GM23338 (cell line): ENCODE data around the gene NOS2. TPM values are rescaled to one million over a fixed set of nuclear protein-coding genes. Genes with fewer than 3 reads are reported as not detected.

Experiments used
- ATAC-seq: fragments of 200-7000 bp; cut with Tn5 transposase; 3 replicates; pipeline ENCODE4 v1.9.1; 2020
- DNase-seq: peaks from one replicate; pipeline ENCODE4 v3.0.0-alpha.2; 2015; ENCODE audit warnings: low spot score
- H2AFZ ChIP-seq: fragments of 200-600 bp; sonication (generic); 2 replicates; pipeline ENCODE4 v1.8.0; 2016; ENCODE audit warnings: antibody characterized with exemption, mild to moderate bottlenecking, moderate library complexity
- H3F3A ChIP-seq: fragments of 200-600 bp; sonication (generic); replicated peaks from 2 replicates; pipeline ENCODE4 v1.8.0; 2017; ENCODE audit warnings: antibody characterized with exemption, mixed run types, low read depth
- H3K27ac ChIP-seq: fragments of 200-600 bp; sonication (generic); 2 replicates; pipeline ENCODE4 v1.6.1; 2016; ENCODE audit warnings: low read depth
- H3K27me3 ChIP-seq: fragments of 200-600 bp; sonication (generic); 2 replicates; pipeline ENCODE4 v1.8.0; 2016; ENCODE audit warnings: mild to moderate bottlenecking, mixed run types, moderate library complexity; ENCODE audit not compliant: insufficient read depth
- H3K36me3 ChIP-seq: fragments of 200-600 bp; sonication (generic); 2 replicates; pipeline ENCODE4 v1.8.0; 2016; ENCODE audit warnings: mild to moderate bottlenecking; ENCODE audit not compliant: insufficient read depth
- H3K4me1 ChIP-seq: fragments of 200-600 bp; sonication (generic); 2 replicates; pipeline ENCODE4 v1.8.0; 2016; ENCODE audit warnings: mild to moderate bottlenecking, moderate library complexity; ENCODE audit not compliant: insufficient read depth
- H3K4me2 ChIP-seq: fragments of 200-600 bp; sonication (generic); 2 replicates; pipeline ENCODE4 v1.7.1; 2017; ENCODE audit warnings: mixed run types
- H3K4me3 ChIP-seq: fragments of 200-600 bp; sonication (generic); 2 replicates; pipeline ENCODE4 v1.6.1; 2016; ENCODE audit warnings: mixed run types
- H3K79me2 ChIP-seq: fragments of 200-600 bp; sonication (generic); replicated peaks from 2 replicates; pipeline ENCODE4 v1.8.0; 2017; ENCODE audit warnings: mild to moderate bottlenecking; ENCODE audit not compliant: insufficient read depth
- H3K9me2 ChIP-seq: fragments of 200-600 bp; sonication (generic); 2 replicates; pipeline ENCODE4 v1.8.0; 2017; ENCODE audit not compliant: insufficient read depth
- H4K20me1 ChIP-seq: fragments of 200-600 bp; sonication (generic); replicated peaks from 2 replicates; pipeline ENCODE4 v1.8.0; 2017; ENCODE audit warnings: mild to moderate bottlenecking; ENCODE audit not compliant: insufficient read depth
- H3K27ac Mint-ChIP-seq: 2 replicates; pipeline ENCODE4 v1.8.0; 2020; ENCODE audit warnings: inconsistent platforms, mild to moderate bottlenecking, moderate library complexity, mixed read lengths
- H3K27me3 Mint-ChIP-seq: 3 replicates; pipeline ENCODE4 v1.8.0; 2022; ENCODE audit warnings: low read depth, mild to moderate bottlenecking, moderate library complexity, mixed read lengths, inconsistent platforms; ENCODE audit not compliant: insufficient read depth, poor library complexity
- H3K36me3 Mint-ChIP-seq: 3 replicates; pipeline ENCODE4 v1.8.0; 2021; ENCODE audit warnings: low read depth, mild to moderate bottlenecking, inconsistent platforms, moderate library complexity, mixed read lengths
- H3K4me1 Mint-ChIP-seq: 3 replicates; pipeline ENCODE4 v1.8.0; 2020; ENCODE audit warnings: mild to moderate bottlenecking, inconsistent platforms, mixed read lengths
- H3K4me3 Mint-ChIP-seq: 3 replicates; pipeline ENCODE4 v1.8.0; 2021; ENCODE audit warnings: moderate library complexity, mild to moderate bottlenecking, inconsistent platforms, mixed read lengths
- H3K9me3 Mint-ChIP-seq: 3 replicates; pipeline ENCODE4 v1.8.0; 2020; ENCODE audit warnings: moderate library complexity, mild to moderate bottlenecking, inconsistent platforms, mixed read lengths
- ETS1 ChIP-seq: IDR thresholded peaks from 2 replicates; pipeline ENCODE4 v1.6.1; 2016; ENCODE audit warnings: antibody characterized with exemption
- EZH2phosphoT487 ChIP-seq: fragments of 200-600 bp; sonication (generic); IDR thresholded peaks from one replicate; pipeline ENCODE4 v1.8.1; 2018; ENCODE audit warnings: antibody characterized with exemption; ENCODE audit not compliant: unreplicated experiment
- POLR2AphosphoS5 ChIP-seq: IDR thresholded peaks from 2 replicates; pipeline ENCODE4 v1.6.1; 2016; ENCODE audit warnings: antibody characterized with exemption, low read depth
- STAT1 ChIP-seq: IDR thresholded peaks from one replicate; pipeline ENCODE4 v1.6.1; 2016; ENCODE audit warnings: antibody characterized with exemption; ENCODE audit not compliant: unreplicated experiment
- polyA plus RNA-seq: library from polyadenylated mRNA; unstranded; fragments of >200 nt; fragmentation: Nextera tagmentation; extraction: Ambion mirVana; gene quantifications from 2 replicates; pipeline ENCODE4 v1.2.1, GENCODE V29; 2016
- total RNA-seq: library from RNA; depleted of rRNA; stranded (reverse); fragments of >200 nt; shearing (Covaris generic); gene quantifications from 2 replicates; pipeline ENCODE4 v1.2.3, GENCODE V29; 2014
- TF ChIP-seq, protein P1 (sequence below): fragments of 250-450 bp; sonication (Bioruptor Pico); IDR thresholded peaks from 2 replicates; pipeline ENCODE4 v1.5.0; 2020; ENCODE audit warnings: mild to moderate bottlenecking, moderate library complexity
- TF ChIP-seq, protein P2 (sequence below): IDR thresholded peaks from one replicate; pipeline ENCODE4 v1.6.1; 2018; ENCODE audit warnings: antibody characterized with exemption; ENCODE audit not compliant: unreplicated experiment

Gene NOS2
- total and polyA plus RNA-seq, 2 experiments from 2014 or later = 0.44 to 2.7 TPM

- H3K27ac Mint-ChIP-seq = no peak overlapping the region
- no peaks in the 10 kb centered on the region for H3K4me1 Mint-ChIP-seq
These were observed 40.8 kb downstream of the NOS2 start for GRCh38 chr17:27759528-27759927.

More at GRCh38 chr17:27759528-27759927, 40.8 kb downstream of the NOS2 start:
- Mint-ChIP-seq H3K9me3 (no peaks in the 10 kb centered on the region), H3K36me3 (no peaks in the 10 kb centered on the region), H3K27me3 (peaks cover 7% of the 10 kb centered on the region), H3K4me3 (no peak overlapping the region)
- Histone ChIP-seq H3K27ac (no peak overlapping the region), H3K4me2 (no peak overlapping the region), H3K9me2 (no peaks in the 10 kb centered on the region), H3K79me2 (no peaks in the 10 kb centered on the region), H3K36me3 (no peaks in the 10 kb centered on the region), H2AFZ (no peak overlapping the region), H3K4me1 (no peaks in the 10 kb centered on the region), H3K4me3 (no peak overlapping the region), H3K27me3 (no peaks in the 10 kb centered on the region), H4K20me1 (no peaks in the 10 kb centered on the region), H3F3A (no peaks in the 10 kb centered on the region)
- DNase-seq (no peak), ATAC-seq (no peak)
- TF ChIP-seq, protein P1, sequence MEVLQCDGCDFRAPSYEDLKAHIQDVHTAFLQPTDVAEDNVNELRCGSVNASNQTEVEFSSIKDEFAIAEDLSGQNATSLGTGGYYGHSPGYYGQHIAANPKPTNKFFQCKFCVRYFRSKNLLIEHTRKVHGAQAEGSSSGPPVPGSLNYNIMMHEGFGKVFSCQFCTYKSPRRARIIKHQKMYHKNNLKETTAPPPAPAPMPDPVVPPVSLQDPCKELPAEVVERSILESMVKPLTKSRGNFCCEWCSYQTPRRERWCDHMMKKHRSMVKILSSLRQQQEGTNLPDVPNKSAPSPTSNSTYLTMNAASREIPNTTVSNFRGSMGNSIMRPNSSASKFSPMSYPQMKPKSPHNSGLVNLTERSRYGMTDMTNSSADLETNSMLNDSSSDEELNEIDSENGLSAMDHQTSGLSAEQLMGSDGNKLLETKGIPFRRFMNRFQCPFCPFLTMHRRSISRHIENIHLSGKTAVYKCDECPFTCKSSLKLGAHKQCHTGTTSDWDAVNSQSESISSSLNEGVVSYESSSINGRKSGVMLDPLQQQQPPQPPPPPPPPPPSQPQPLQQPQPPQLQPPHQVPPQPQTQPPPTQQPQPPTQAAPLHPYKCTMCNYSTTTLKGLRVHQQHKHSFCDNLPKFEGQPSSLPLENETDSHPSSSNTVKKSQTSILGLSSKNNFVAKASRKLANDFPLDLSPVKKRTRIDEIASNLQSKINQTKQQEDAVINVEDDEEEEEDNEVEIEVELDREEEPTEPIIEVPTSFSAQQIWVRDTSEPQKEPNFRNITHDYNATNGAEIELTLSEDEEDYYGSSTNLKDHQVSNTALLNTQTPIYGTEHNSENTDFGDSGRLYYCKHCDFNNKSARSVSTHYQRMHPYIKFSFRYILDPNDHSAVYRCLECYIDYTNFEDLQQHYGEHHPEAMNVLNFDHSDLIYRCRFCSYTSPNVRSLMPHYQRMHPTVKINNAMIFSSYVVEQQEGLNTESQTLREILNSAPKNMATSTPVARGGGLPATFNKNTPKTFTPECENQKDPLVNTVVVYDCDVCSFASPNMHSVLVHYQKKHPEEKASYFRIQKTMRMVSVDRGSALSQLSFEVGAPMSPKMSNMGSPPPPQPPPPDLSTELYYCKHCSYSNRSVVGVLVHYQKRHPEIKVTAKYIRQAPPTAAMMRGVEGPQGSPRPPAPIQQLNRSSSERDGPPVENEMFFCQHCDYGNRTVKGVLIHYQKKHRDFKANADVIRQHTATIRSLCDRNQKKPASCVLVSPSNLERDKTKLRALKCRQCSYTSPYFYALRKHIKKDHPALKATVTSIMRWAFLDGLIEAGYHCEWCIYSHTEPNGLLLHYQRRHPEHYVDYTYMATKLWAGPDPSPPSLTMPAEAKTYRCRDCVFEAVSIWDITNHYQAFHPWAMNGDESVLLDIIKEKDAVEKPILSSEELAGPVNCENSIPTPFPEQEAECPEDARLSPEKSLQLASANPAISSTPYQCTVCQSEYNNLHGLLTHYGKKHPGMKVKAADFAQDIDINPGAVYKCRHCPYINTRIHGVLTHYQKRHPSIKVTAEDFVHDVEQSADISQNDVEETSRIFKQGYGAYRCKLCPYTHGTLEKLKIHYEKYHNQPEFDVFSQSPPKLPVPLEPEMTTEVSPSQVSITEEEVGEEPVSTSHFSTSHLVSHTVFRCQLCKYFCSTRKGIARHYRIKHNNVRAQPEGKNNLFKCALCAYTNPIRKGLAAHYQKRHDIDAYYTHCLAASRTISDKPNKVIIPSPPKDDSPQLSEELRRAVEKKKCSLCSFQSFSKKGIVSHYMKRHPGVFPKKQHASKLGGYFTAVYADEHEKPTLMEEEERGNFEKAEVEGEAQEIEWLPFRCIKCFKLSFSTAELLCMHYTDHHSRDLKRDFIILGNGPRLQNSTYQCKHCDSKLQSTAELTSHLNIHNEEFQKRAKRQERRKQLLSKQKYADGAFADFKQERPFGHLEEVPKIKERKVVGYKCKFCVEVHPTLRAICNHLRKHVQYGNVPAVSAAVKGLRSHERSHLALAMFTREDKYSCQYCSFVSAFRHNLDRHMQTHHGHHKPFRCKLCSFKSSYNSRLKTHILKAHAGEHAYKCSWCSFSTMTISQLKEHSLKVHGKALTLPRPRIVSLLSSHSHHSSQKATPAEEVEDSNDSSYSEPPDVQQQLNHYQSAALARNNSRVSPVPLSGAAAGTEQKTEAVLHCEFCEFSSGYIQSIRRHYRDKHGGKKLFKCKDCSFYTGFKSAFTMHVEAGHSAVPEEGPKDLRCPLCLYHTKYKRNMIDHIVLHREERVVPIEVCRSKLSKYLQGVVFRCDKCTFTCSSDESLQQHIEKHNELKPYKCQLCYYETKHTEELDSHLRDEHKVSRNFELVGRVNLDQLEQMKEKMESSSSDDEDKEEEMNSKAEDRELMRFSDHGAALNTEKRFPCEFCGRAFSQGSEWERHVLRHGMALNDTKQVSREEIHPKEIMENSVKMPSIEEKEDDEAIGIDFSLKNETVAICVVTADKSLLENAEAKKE = no peak
- TF ChIP-seq STAT1 (no peak), POLR2AphosphoS5 (no peak), EZH2phosphoT487 (no peak), ETS1 (no peak)
- TF ChIP-seq, protein P2, sequence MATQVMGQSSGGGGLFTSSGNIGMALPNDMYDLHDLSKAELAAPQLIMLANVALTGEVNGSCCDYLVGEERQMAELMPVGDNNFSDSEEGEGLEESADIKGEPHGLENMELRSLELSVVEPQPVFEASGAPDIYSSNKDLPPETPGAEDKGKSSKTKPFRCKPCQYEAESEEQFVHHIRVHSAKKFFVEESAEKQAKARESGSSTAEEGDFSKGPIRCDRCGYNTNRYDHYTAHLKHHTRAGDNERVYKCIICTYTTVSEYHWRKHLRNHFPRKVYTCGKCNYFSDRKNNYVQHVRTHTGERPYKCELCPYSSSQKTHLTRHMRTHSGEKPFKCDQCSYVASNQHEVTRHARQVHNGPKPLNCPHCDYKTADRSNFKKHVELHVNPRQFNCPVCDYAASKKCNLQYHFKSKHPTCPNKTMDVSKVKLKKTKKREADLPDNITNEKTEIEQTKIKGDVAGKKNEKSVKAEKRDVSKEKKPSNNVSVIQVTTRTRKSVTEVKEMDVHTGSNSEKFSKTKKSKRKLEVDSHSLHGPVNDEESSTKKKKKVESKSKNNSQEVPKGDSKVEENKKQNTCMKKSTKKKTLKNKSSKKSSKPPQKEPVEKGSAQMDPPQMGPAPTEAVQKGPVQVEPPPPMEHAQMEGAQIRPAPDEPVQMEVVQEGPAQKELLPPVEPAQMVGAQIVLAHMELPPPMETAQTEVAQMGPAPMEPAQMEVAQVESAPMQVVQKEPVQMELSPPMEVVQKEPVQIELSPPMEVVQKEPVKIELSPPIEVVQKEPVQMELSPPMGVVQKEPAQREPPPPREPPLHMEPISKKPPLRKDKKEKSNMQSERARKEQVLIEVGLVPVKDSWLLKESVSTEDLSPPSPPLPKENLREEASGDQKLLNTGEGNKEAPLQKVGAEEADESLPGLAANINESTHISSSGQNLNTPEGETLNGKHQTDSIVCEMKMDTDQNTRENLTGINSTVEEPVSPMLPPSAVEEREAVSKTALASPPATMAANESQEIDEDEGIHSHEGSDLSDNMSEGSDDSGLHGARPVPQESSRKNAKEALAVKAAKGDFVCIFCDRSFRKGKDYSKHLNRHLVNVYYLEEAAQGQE = no peak
